Neutrophil (primary cell): Measurements from ENCODE around the gene PLD3.
A peak's percentile ranks its signal among the peaks of the same experiment; 100 is the strongest.

Source experiments
- H3K27ac ChIP-seq: fragments of 200-600 bp; sonication (generic); 2 replicates; pipeline ENCODE4 v1.5.1; 2016; ENCODE audit warnings: mild to moderate bottlenecking, moderate library complexity
- H3K27me3 ChIP-seq: fragments of 200-600 bp; sonication (generic); 2 replicates; pipeline ENCODE4 v1.6.0; 2016; ENCODE audit warnings: mild to moderate bottlenecking
- H3K36me3 ChIP-seq: fragments of 200-600 bp; sonication (generic); 2 replicates; pipeline ENCODE4 v1.5.1; 2017
- H3K4me1 ChIP-seq, 2 experiments: fragments of 200-600 bp in 1 of 2; sonication (generic) in 1 of 2; 1 replicate in 1 of 2; 2 replicates in 1 of 2; pipeline versions ENCODE4 v1.5.1 to v1.6.1; 2013 to 2016; ENCODE audit warnings: low read depth in 1 of 2, low read length in 1 of 2, mild to moderate bottlenecking in 1 of 2, moderate library complexity in 1 of 2; ENCODE audit not compliant: control insufficient read depth in 1 of 2, insufficient read depth in 1 of 2
- H3K4me3 ChIP-seq, 2 experiments: fragments of 200-600 bp in 1 of 2; sonication (generic) in 1 of 2; 1 replicate in 1 of 2; 2 replicates in 1 of 2; pipeline ENCODE4 v1.5.1; 2013 to 2016; ENCODE audit warnings: low read depth in 1 of 2, low read length in 1 of 2, mild to moderate bottlenecking in 1 of 2, moderate library complexity in 1 of 2
- H3K9me3 ChIP-seq: fragments of 200-600 bp; sonication (generic); 2 replicates; pipeline ENCODE4 v1.5.1; 2016
- TF ChIP-seq, protein P1 (sequence below): fragments of 200-600 bp; sonication (generic); IDR thresholded peaks from 2 replicates; pipeline ENCODE4 v1.5.1; 2016; ENCODE audit warnings: antibody characterized with exemption

PLD3 gene

GRCh38 chr19:40348125-40348913 lies at the start of gene PLD3, which contains the start of gene C19orf47:
PLD3 (plus strand) TSS chr19:40348695; CDS start chr19:40366484, 17,789 bp downstream.
C19orf47 (minus strand) TSS chr19:40348397; CDS start chr19:40341857, 6,540 bp downstream.
- peaks cover under 1% of the 10 kb centered on the region for H3K36me3 ChIP-seq
- H3K27me3 ChIP-seq: no peaks in the 10 kb centered on the region
- no peaks in the 10 kb centered on the region for H3K9me3 ChIP-seq
- H3K4me1 ChIP-seq: peaks cover 19 to 24% of the 10 kb centered on the region in 2 experiments
- TF ChIP-seq, protein P1, sequence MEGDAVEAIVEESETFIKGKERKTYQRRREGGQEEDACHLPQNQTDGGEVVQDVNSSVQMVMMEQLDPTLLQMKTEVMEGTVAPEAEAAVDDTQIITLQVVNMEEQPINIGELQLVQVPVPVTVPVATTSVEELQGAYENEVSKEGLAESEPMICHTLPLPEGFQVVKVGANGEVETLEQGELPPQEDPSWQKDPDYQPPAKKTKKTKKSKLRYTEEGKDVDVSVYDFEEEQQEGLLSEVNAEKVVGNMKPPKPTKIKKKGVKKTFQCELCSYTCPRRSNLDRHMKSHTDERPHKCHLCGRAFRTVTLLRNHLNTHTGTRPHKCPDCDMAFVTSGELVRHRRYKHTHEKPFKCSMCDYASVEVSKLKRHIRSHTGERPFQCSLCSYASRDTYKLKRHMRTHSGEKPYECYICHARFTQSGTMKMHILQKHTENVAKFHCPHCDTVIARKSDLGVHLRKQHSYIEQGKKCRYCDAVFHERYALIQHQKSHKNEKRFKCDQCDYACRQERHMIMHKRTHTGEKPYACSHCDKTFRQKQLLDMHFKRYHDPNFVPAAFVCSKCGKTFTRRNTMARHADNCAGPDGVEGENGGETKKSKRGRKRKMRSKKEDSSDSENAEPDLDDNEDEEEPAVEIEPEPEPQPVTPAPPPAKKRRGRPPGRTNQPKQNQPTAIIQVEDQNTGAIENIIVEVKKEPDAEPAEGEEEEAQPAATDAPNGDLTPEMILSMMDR: peak; percentile 75
- peak within 1 kb of the TSS; percentile 67 to 94 for H3K4me3 ChIP-seq
- H3K27ac ChIP-seq: peak within 1 kb of the TSS; percentile 83

- no peak overlapping the region for H3K27ac ChIP-seq
- TF ChIP-seq, protein P1: no peak
- no peak overlapping the region for H3K4me3 ChIP-seq
- H3K4me1 ChIP-seq: no peaks in the 10 kb centered on the region
- H3K36me3 ChIP-seq: no peaks in the 10 kb centered on the region
- no peaks in the 10 kb centered on the region for H3K9me3 ChIP-seq
- H3K27me3 ChIP-seq: no peaks in the 10 kb centered on the region
These were observed 47.8 kb upstream of the PLD3 start for GRCh38 chr19:40300668-40301067.

DNA sequence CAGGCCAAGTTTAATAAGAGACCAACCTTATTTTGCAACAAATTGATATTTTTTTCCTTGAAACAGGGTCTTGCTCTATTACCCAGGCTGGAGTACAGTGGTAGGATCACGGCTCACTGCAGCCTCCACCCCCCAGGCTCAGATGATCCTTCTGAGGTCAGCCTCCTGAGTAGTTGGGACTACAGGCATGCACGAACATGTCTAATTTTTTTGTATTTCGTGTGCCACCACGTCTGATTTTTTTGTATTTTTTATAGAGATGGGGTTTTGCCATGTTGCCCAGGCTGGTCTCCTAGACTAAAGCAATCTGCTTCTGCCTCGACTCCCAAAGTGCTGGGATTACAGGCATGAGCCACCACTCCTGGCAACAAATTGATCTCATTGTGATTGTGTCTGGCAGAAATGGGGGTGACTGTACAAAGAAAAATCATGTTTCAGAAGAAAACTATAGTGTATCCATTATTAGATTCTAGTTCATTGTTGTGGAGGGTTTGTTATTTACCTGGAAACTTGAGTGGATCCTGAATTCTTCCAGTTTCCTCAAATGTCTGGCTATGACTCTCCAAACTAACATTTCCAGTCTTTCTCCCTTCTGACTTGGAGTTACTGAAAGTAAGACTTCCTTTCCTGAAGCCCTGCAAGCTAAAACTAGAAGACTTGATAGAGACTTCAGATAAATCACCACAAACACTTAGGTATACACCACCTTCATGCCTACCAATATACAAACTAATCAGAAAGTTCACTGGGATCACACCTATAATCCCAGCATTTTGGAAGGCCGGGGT lies 46.1 kb upstream of the PLD3 start:
- no peaks in the 10 kb centered on the region for H3K27me3 ChIP-seq
- H3K36me3 ChIP-seq: no peaks in the 10 kb centered on the region
- no peaks in the 10 kb centered on the region for H3K9me3 ChIP-seq
- H3K4me3 ChIP-seq: no peak overlapping the region
- no peaks in the 10 kb centered on the region for H3K4me1 ChIP-seq
- TF ChIP-seq, protein P1: no peak
- H3K27ac ChIP-seq: no peak overlapping the region

DNA sequence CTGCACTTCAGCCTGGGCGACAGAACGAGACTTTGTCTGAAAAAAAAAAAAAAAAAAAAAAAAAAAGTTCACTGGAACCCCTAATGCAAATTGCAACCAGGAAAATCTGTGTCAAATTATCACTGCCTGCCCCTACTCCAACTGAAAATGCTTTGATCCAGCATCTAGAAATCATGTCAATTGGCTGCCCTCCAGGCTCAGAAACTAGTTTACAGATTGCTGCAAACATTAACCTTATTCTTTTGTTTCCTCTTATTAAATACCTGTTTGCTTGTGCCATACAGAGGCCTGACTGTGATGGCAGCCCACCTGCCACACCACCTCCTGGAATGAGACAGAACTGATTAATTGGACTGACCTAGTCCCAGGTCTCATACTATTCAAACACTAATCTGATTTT lies 44.7 kb upstream of the PLD3 start:
- H3K4me3 ChIP-seq: no peak overlapping the region
- no peak overlapping the region for H3K27ac ChIP-seq
- H3K4me1 ChIP-seq: no peaks in the 10 kb centered on the region
- no peaks in the 10 kb centered on the region for H3K27me3 ChIP-seq
- TF ChIP-seq, protein P1: no peak
- H3K36me3 ChIP-seq: no peaks in the 10 kb centered on the region
- no peaks in the 10 kb centered on the region for H3K9me3 ChIP-seq

DNA sequence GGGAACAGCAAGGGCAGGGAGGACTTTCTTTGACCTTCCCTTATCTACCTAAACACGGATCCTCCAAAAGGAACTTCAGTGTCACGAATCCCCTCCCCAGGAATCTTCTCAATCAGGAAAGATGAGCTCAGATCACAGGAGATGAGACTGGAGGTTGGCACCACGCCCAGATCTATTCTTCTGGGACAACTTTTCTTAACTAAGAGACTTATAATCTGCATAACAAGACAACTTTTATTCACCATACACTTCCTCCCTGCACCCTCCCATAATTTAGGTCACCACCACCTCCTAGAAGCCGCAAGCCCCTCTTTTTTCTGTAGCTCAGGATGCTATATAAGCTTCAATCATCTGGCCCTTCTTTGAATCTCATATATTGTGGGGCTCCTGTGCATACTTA lies 44.2 kb upstream of the PLD3 start:
- no peaks in the 10 kb centered on the region for H3K4me1 ChIP-seq
- H3K36me3 ChIP-seq: no peaks in the 10 kb centered on the region
- no peak overlapping the region for H3K27ac ChIP-seq
- H3K9me3 ChIP-seq: no peaks in the 10 kb centered on the region
- H3K27me3 ChIP-seq: no peaks in the 10 kb centered on the region
- H3K4me3 ChIP-seq: no peak overlapping the region
- TF ChIP-seq, protein P1: no peak
